Liver (tissue), 9 donors: Measurements from ENCODE around the gene UVSSA. TPM values are rescaled to one million over a fixed set of nuclear protein-coding genes. Genes with fewer than 3 reads are reported as not detected.

Source experiments
- DNase-seq: peaks from one replicate; pipeline ENCODE4 v3.0.0-alpha.2; 2017; ENCODE audit warnings: low spot score
- H3K27ac ChIP-seq, 2 donors: one replicate each; pipeline ENCODE4 v1.7.0; 2013; ENCODE audit warnings: inconsistent platforms in 2 of 2, low read length in 2 of 2, control low read depth in 1 of 2, low read depth in 1 of 2, mild to moderate bottlenecking in 1 of 2
- H3K27me3 ChIP-seq, 4 donors: one replicate each; pipeline versions ENCODE4 v1.6.1 to v1.7.0; 2013; ENCODE audit warnings: low read length in 3 of 4, inconsistent platforms in 1 of 4, mild to moderate bottlenecking in 1 of 4, moderate library complexity in 1 of 4; ENCODE audit not compliant: control insufficient read depth in 4 of 4, insufficient read depth in 4 of 4
- H3K36me3 ChIP-seq, 4 donors: one replicate each; pipeline versions ENCODE4 v1.6.1 to v1.7.0; 2013; ENCODE audit warnings: low read length in 3 of 4, mild to moderate bottlenecking in 3 of 4, low read depth in 1 of 4, moderate library complexity in 1 of 4; ENCODE audit not compliant: control insufficient read depth in 4 of 4, insufficient read depth in 3 of 4
- H3K4me1 ChIP-seq, 4 donors: one replicate each; pipeline versions ENCODE4 v1.6.1 to v1.7.0; 2013; ENCODE audit warnings: low read length in 3 of 4, mild to moderate bottlenecking in 3 of 4, moderate library complexity in 1 of 4; ENCODE audit not compliant: control insufficient read depth in 4 of 4, insufficient read depth in 4 of 4
- H3K4me3 ChIP-seq, 3 donors: one replicate each; pipeline versions ENCODE4 v1.6.1 to v1.7.0; 2013; ENCODE audit warnings: low read length in 3 of 3, control low read depth in 1 of 3, low read depth in 1 of 3, mild to moderate bottlenecking in 1 of 3
- H3K9ac ChIP-seq, 2 donors: one replicate each; pipeline ENCODE4 v1.7.0; 2013; ENCODE audit warnings: low read length in 2 of 2, mild to moderate bottlenecking in 2 of 2, moderate library complexity in 2 of 2, control low read depth in 1 of 2, low read depth in 1 of 2
- H3K9me3 ChIP-seq, 4 donors: one replicate each; pipeline versions ENCODE4 v1.6.1 to v1.7.0; 2013; ENCODE audit warnings: low read length in 3 of 4; ENCODE audit not compliant: control insufficient read depth in 4 of 4
- EGR1 ChIP-seq, 2 donors: IDR thresholded peaks; 2 replicates each; pipeline ENCODE4 v1.6.1; 2016 to 2018; ENCODE audit warnings: antibody characterized with exemption in 2 of 2, low read depth in 2 of 2
- FOXA1 ChIP-seq: IDR thresholded peaks from 2 replicates; pipeline ENCODE4 v1.6.1; 2016; ENCODE audit warnings: antibody characterized with exemption
- FOXA2 ChIP-seq: IDR thresholded peaks from 2 replicates; pipeline ENCODE4 v1.6.1; 2016; ENCODE audit warnings: antibody characterized with exemption
- GABPA ChIP-seq, 2 donors: IDR thresholded peaks in 1 of 2; conservative IDR thresholded peaks in 1 of 2; 2 replicates each; pipeline ENCODE4 v1.6.1; 2016; ENCODE audit warnings: antibody characterized with exemption in 2 of 2, mild to moderate bottlenecking in 1 of 2, moderate library complexity in 1 of 2
- HNF4A ChIP-seq, 2 donors: conservative IDR thresholded peaks; 2 replicates each; pipeline ENCODE4 v1.6.1; 2016; ENCODE audit warnings: antibody characterized with exemption in 2 of 2, mild to moderate bottlenecking in 2 of 2
- HNF4G ChIP-seq: IDR thresholded peaks from 2 replicates; pipeline ENCODE4 v1.6.1; 2016; ENCODE audit warnings: antibody characterized with exemption
- JUND ChIP-seq, 2 donors: IDR thresholded peaks; 2 replicates each; pipeline ENCODE4 v1.6.1; 2016; ENCODE audit warnings: antibody characterized with exemption in 2 of 2
- MAX ChIP-seq: IDR thresholded peaks from 2 replicates; pipeline ENCODE4 v1.6.1; 2016; ENCODE audit warnings: antibody characterized with exemption
- NR2F2 ChIP-seq: IDR thresholded peaks from 2 replicates; pipeline ENCODE4 v1.6.1; 2016; ENCODE audit warnings: antibody characterized with exemption
- RAD21 ChIP-seq, 2 donors: IDR thresholded peaks; 2 replicates each; pipeline ENCODE4 v1.6.1; 2016; ENCODE audit warnings: antibody characterized with exemption in 2 of 2, mild to moderate bottlenecking in 2 of 2
- RXRA ChIP-seq, 2 donors: IDR thresholded peaks; 2 replicates each; pipeline ENCODE4 v1.6.1; 2017 to 2018; ENCODE audit warnings: antibody characterized with exemption in 2 of 2, mild to moderate bottlenecking in 1 of 2
- SP1 ChIP-seq: IDR thresholded peaks from 2 replicates; pipeline ENCODE4 v1.6.1; 2018; ENCODE audit warnings: antibody characterized with exemption, mild to moderate bottlenecking
- YY1 ChIP-seq: IDR thresholded peaks from 2 replicates; pipeline ENCODE4 v1.6.1; 2016; ENCODE audit warnings: antibody characterized with exemption, mild to moderate bottlenecking
- WGBS: extraction: QIAGEN DNeasy Blood & Tissue Kit; methylation state at CpG from one replicate; pipeline ENCODE4 v1.1.7; 2013; 5-methylcytosine and 5-hydroxymethylcytosine counted together
- polyA plus RNA-seq, 2 donors: library from polyadenylated mRNA; stranded (reverse) in 1 of 2; unstranded in 1 of 2; fragments of 200-250 nt in 1 of 2; fragments of >200 nt in 1 of 2; fragmentation: Nextera tagmentation in 1 of 2; extraction: Ambion mirVana in 1 of 2; gene quantifications; one replicate each; pipeline versions ENCODE4 v1.2.1 to v1.2.3, GENCODE V29; 2013 to 2015
- total RNA-seq, 2 donors: library from RNA; depleted of rRNA; stranded (reverse); fragments of >200 nt; gene quantifications; one replicate each; pipeline ENCODE4 v1.2.3, GENCODE V29; 2014
- TF ChIP-seq, protein P1 (sequence below): fragments of 150-350 bp; IDR thresholded peaks from 2 replicates; pipeline ENCODE4 v1.5.1; 2017; ENCODE audit warnings: improper control_type of control experiment, low read depth, low read length; ENCODE audit not compliant: missing input control
- TF ChIP-seq, protein P2 (sequence below): IDR thresholded peaks from 2 replicates; pipeline ENCODE4 v1.6.1; 2016; ENCODE audit warnings: antibody characterized with exemption
- TF ChIP-seq, protein P3 (sequence below): IDR thresholded peaks from 2 replicates; pipeline ENCODE4 v1.6.1; 2016; ENCODE audit warnings: antibody characterized with exemption
- TF ChIP-seq, protein P4 (sequence below): IDR thresholded peaks from 2 replicates; pipeline ENCODE4 v1.6.1; 2016; ENCODE audit warnings: antibody characterized with exemption, mild to moderate bottlenecking
- donor health status: healthy.
- donor health status: healthy.
- donor health status: healthy.
- donor health status: healthy.
- donor health status: healthy.

UVSSA gene
- total and polyA plus RNA-seq, 4 donors: 2.2 to 18.3 (median 3.6) TPM

DNA sequence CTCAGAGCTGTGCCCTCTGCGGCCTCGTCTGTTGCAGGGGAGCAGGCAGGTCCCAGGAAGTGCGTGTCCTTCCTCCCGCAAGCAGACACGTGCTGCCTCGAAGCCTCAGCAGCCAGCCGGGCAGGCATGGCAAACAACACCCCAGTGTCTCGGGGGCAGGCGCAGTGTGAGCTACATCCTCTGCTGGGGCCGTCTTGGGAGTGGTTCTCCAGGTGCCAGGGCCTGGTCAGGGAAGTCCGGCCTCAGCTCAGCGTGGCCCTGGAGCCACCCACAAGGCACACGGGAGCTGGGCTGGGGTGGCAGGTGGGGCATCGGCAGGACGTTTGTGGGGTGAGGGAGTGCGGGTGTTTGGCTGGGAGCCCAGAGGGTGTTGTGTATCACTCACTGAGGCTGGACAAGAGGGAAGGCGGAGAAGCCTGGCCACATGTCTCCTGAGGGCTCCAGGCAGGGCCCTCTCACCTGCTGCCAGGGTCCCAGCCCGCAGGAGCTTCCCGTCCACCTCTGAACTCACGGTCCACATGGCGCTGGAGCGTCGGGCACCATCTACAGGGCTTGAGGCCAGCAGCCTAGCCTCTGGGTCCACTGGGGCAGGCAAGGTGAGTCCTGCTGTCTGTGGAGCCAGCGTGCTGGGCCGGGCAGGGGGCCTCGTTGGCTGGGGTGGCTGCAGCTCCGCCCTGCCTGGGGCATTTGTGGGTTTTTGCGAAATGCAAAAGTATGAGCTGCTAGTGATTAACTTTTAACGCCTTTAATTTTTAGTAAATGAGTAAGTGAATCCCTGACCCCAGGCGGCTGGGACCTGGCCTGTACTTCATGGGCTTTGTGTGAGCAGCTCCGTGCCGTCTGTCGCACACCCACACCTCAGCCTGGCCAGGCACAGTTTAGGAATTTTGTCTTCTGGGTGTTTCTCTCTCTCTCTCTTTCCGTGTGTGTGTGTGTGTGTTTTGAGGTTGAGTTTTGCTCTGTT, 17.3 kb upstream of the UVSSA start:
- no peak for DNase-seq

GRCh38 chr4:1330761-1331590, 16.0 kb upstream of the UVSSA start:
- no peak overlapping the region for H3K9ac ChIP-seq
- peaks cover 11 to 60% (median 18%) of the 10 kb centered on the region in 4 donors for H3K36me3 ChIP-seq
- WGBS: 92% methylated on average over 34 of the region's 34 CpGs
- H3K9me3 ChIP-seq: no peaks in the 10 kb centered on the region
- no peak for DNase-seq
- H3K4me1 ChIP-seq: no peaks in the 10 kb centered on the region
- H3K4me3 ChIP-seq: no peak overlapping the region
- TF ChIP-seq GABPA (IDR thresholded peaks at IDR 0.05 in 1 of 2, conservative IDR thresholded peaks at IDR 0.05 in 1 of 2) (no peak), SP1 (no peak), HNF4A (conservative IDR thresholded peaks at IDR 0.05) (no peak), MAX (no peak), EGR1 (IDR thresholded peaks at IDR 0.05; ENCODE audit: low read depth in 2 of 2) (no peak), JUND (IDR thresholded peaks at IDR 0.05) (no peak), FOXA2 (no peak), YY1 (no peak), NR2F2 (no peak), RAD21 (IDR thresholded peaks at IDR 0.05) (no peak), RXRA (IDR thresholded peaks at IDR 0.05) (no peak), HNF4G (no peak)
- TF ChIP-seq, protein P1, sequence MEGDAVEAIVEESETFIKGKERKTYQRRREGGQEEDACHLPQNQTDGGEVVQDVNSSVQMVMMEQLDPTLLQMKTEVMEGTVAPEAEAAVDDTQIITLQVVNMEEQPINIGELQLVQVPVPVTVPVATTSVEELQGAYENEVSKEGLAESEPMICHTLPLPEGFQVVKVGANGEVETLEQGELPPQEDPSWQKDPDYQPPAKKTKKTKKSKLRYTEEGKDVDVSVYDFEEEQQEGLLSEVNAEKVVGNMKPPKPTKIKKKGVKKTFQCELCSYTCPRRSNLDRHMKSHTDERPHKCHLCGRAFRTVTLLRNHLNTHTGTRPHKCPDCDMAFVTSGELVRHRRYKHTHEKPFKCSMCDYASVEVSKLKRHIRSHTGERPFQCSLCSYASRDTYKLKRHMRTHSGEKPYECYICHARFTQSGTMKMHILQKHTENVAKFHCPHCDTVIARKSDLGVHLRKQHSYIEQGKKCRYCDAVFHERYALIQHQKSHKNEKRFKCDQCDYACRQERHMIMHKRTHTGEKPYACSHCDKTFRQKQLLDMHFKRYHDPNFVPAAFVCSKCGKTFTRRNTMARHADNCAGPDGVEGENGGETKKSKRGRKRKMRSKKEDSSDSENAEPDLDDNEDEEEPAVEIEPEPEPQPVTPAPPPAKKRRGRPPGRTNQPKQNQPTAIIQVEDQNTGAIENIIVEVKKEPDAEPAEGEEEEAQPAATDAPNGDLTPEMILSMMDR: no peak
- TF ChIP-seq, protein P2, sequence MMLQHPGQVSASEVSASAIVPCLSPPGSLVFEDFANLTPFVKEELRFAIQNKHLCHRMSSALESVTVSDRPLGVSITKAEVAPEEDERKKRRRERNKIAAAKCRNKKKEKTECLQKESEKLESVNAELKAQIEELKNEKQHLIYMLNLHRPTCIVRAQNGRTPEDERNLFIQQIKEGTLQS: no peak
- TF ChIP-seq, protein P3, sequence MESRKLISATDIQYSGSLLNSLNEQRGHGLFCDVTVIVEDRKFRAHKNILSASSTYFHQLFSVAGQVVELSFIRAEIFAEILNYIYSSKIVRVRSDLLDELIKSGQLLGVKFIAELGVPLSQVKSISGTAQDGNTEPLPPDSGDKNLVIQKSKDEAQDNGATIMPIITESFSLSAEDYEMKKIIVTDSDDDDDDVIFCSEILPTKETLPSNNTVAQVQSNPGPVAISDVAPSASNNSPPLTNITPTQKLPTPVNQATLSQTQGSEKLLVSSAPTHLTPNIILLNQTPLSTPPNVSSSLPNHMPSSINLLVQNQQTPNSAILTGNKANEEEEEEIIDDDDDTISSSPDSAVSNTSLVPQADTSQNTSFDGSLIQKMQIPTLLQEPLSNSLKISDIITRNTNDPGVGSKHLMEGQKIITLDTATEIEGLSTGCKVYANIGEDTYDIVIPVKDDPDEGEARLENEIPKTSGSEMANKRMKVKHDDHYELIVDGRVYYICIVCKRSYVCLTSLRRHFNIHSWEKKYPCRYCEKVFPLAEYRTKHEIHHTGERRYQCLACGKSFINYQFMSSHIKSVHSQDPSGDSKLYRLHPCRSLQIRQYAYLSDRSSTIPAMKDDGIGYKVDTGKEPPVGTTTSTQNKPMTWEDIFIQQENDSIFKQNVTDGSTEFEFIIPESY: no peak
- TF ChIP-seq, protein P4, sequence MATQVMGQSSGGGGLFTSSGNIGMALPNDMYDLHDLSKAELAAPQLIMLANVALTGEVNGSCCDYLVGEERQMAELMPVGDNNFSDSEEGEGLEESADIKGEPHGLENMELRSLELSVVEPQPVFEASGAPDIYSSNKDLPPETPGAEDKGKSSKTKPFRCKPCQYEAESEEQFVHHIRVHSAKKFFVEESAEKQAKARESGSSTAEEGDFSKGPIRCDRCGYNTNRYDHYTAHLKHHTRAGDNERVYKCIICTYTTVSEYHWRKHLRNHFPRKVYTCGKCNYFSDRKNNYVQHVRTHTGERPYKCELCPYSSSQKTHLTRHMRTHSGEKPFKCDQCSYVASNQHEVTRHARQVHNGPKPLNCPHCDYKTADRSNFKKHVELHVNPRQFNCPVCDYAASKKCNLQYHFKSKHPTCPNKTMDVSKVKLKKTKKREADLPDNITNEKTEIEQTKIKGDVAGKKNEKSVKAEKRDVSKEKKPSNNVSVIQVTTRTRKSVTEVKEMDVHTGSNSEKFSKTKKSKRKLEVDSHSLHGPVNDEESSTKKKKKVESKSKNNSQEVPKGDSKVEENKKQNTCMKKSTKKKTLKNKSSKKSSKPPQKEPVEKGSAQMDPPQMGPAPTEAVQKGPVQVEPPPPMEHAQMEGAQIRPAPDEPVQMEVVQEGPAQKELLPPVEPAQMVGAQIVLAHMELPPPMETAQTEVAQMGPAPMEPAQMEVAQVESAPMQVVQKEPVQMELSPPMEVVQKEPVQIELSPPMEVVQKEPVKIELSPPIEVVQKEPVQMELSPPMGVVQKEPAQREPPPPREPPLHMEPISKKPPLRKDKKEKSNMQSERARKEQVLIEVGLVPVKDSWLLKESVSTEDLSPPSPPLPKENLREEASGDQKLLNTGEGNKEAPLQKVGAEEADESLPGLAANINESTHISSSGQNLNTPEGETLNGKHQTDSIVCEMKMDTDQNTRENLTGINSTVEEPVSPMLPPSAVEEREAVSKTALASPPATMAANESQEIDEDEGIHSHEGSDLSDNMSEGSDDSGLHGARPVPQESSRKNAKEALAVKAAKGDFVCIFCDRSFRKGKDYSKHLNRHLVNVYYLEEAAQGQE: no peak
- no peaks in the 10 kb centered on the region for H3K27me3 ChIP-seq
- no peak overlapping the region for H3K27ac ChIP-seq

More for the DNA sequence above, 17.3 kb upstream of the UVSSA start:
- Histone ChIP-seq H3K9me3 (no peaks in the 10 kb centered on the region), H3K9ac (no peak overlapping the region), H3K27me3 (no peaks in the 10 kb centered on the region), H3K36me3 (peaks cover 6 to 62% (median 18%) of the 10 kb centered on the region in 4 donors), H3K27ac (no peak overlapping the region), H3K4me1 (no peaks in the 10 kb centered on the region), H3K4me3 (no peak overlapping the region)
- TF ChIP-seq, protein P3: no peak
- TF ChIP-seq HNF4A (conservative IDR thresholded peaks at IDR 0.05): no peak
- no peak for TF ChIP-seq GABPA (IDR thresholded peaks at IDR 0.05 in 1 of 2, conservative IDR thresholded peaks at IDR 0.05 in 1 of 2)
- no peak for TF ChIP-seq FOXA1
- TF ChIP-seq EGR1 (IDR thresholded peaks at IDR 0.05; ENCODE audit: low read depth in 2 of 2): no peak
- no peak for TF ChIP-seq NR2F2
- WGBS: 86% methylated on average over 34 of the region's 34 CpGs
